H1 (cell line): ENCODE data around the gene MGST1. TPM values are rescaled to one million over a fixed set of nuclear protein-coding genes. Genes with fewer than 3 reads are reported as not detected.

Experiments
- CTCF ChIA-PET: fragments of 300-600 bp; sonication (Branson Sonifier 250); formaldehyde crosslinking; loops from one replicate; lab custom pipeline; 2021; ENCODE audit not compliant: partially characterized antibody; lab: Charles Lee
- POLR2A ChIA-PET: fragments of 300-600 bp; sonication (Branson Sonifier 250); formaldehyde crosslinking; loops from one replicate; lab custom pipeline; 2021; ENCODE audit warnings: inconsistent platforms; ENCODE audit not compliant: partially characterized antibody; lab: Charles Lee
- DNase-seq, 2 experiments: peaks; one replicate each; pipeline versions ENCODE4 v3.0.0 to v3.0.0-alpha.2; 2010 to 2022; ENCODE audit warnings: low spot score in 2 of 2, low read depth in 1 of 2, mixed read lengths in 1 of 2
- FAIRE-seq: peaks from 2 replicates; lab custom pipeline; 2011; peaks lifted over from hg19 to GRCh38; lab: Jason Lieb, UNC
- H2AFZ ChIP-seq: 2 replicates; pipeline ENCODE4 v1.8.1; 2012; ENCODE audit warnings: low read length, inconsistent platforms
- H2AK5ac ChIP-seq: 2 replicates; pipeline ENCODE4 v1.6.1; 2013; ENCODE audit warnings: low read depth, low read length
- H2BK120ac ChIP-seq: replicated peaks from 2 replicates; pipeline ENCODE3; 2013; ENCODE audit warnings: low read depth, low read length, inconsistent platforms
- H2BK12ac ChIP-seq: 2 replicates; pipeline ENCODE4 v1.6.1; 2013; ENCODE audit warnings: low read depth, low read length
- H2BK15ac ChIP-seq: 2 replicates; pipeline ENCODE4 v1.6.1; 2013; ENCODE audit warnings: low read length
- H2BK20ac ChIP-seq: 2 replicates; pipeline ENCODE4 v1.6.1; 2013; ENCODE audit warnings: low read length
- H2BK5ac ChIP-seq: 2 replicates; pipeline ENCODE4 v1.6.1; 2013; ENCODE audit warnings: low read depth, low read length
- H3K14ac ChIP-seq: 2 replicates; pipeline ENCODE4 v1.6.1; 2013; ENCODE audit warnings: inconsistent platforms; ENCODE audit not compliant: insufficient read length
- H3K18ac ChIP-seq: 2 replicates; pipeline ENCODE4 v1.6.1; 2013; ENCODE audit warnings: low read length; ENCODE audit errors: extremely low read depth
- H3K23ac ChIP-seq: 2 replicates; pipeline ENCODE4 v1.6.1; 2013; ENCODE audit warnings: inconsistent platforms; ENCODE audit not compliant: insufficient read length
- H3K23me2 ChIP-seq: 2 replicates; pipeline ENCODE4 v1.6.1; 2013; ENCODE audit warnings: low read depth, low read length
- H3K27ac ChIP-seq: 2 replicates; pipeline ENCODE4 v1.6.1; 2011; ENCODE audit warnings: low read depth, low read length, inconsistent platforms
- H3K27me3 ChIP-seq, 4 experiments: replicated peaks in 1 of 4; 1 replicate in 1 of 4; 2 replicates in 3 of 4; pipeline versions ENCODE4 v1.6.1 to v1.8.1; 2011 to 2013; ENCODE audit warnings: low read length in 3 of 4, mild to moderate bottlenecking in 3 of 4, inconsistent platforms in 2 of 4, mixed read lengths in 2 of 4, moderate library complexity in 1 of 4; ENCODE audit not compliant: control insufficient read depth in 3 of 4, insufficient read depth in 3 of 4; ENCODE audit errors: extremely low read depth in 1 of 4
- H3K36me3 ChIP-seq, 4 experiments: 2 replicates each; pipeline versions ENCODE4 v1.6.1 to v1.8.1; 2011 to 2013; ENCODE audit warnings: mild to moderate bottlenecking in 4 of 4, low read length in 3 of 4, moderate library complexity in 2 of 4, control low read depth in 1 of 4, inconsistent platforms in 1 of 4; ENCODE audit not compliant: insufficient read depth in 4 of 4, control insufficient read depth in 2 of 4
- H3K4ac ChIP-seq: replicated peaks from 2 replicates; pipeline ENCODE3; 2013; ENCODE audit warnings: low read length, low read depth, mixed read lengths, inconsistent platforms; ENCODE audit not compliant: insufficient read length
- H3K4me1 ChIP-seq, 4 experiments: replicated peaks in 1 of 4; 1 replicate in 1 of 4; 2 replicates in 3 of 4; pipeline versions ENCODE4 v1.6.1 to v1.8.1; 2011 to 2013; ENCODE audit warnings: low read length in 3 of 4, inconsistent platforms in 2 of 4, mixed read lengths in 1 of 4; ENCODE audit not compliant: insufficient read depth in 4 of 4, control insufficient read depth in 3 of 4
- H3K4me2 ChIP-seq, 2 experiments: 2 replicates each; pipeline versions ENCODE4 v1.6.1 to v1.8.1; 2011 to 2013; ENCODE audit warnings: low read depth in 2 of 2, low read length in 2 of 2, control low read depth in 1 of 2, inconsistent platforms in 1 of 2, mild to moderate bottlenecking in 1 of 2; ENCODE audit not compliant: insufficient read depth in 1 of 2
- H3K4me3 ChIP-seq, 4 experiments: fragments of 200-600, 300-600 bp in 1 of 4; sonication (generic), shearing (Covaris generic), sonication (Bioruptor Twin) in 1 of 4; 2 replicates each; pipeline versions ENCODE4 v1.5.1 to v1.8.1; 2011 to 2016; ENCODE audit warnings: low read length in 4 of 4, low read depth in 3 of 4, control low read depth in 2 of 4, inconsistent platforms in 2 of 4, mild to moderate bottlenecking in 2 of 4, mixed read lengths in 1 of 4, moderate library complexity in 1 of 4; ENCODE audit not compliant: insufficient read depth in 2 of 4; ENCODE audit errors: extremely low read depth in 1 of 4
- H3K56ac ChIP-seq: replicated peaks from 2 replicates; pipeline ENCODE3; 2013; ENCODE audit warnings: low read depth, mild to moderate bottlenecking, mixed read lengths, low read length, inconsistent platforms; ENCODE audit not compliant: insufficient read length
- H3K79me1 ChIP-seq: 2 replicates; pipeline ENCODE4 v1.6.1; 2013; ENCODE audit warnings: low read depth, low read length, control low read depth
- H3K79me2 ChIP-seq, 2 experiments: 2 replicates each; pipeline versions ENCODE4 v1.6.1 to v1.8.1; 2012 to 2013; ENCODE audit warnings: low read length in 2 of 2, mild to moderate bottlenecking in 2 of 2, inconsistent platforms in 1 of 2; ENCODE audit not compliant: insufficient read depth in 2 of 2, control insufficient read depth in 1 of 2
- H3K9ac ChIP-seq, 4 experiments: replicated peaks in 1 of 4; 1 replicate in 1 of 4; 2 replicates in 3 of 4; pipeline versions ENCODE4 v1.6.1 to v1.8.1; 2011 to 2013; ENCODE audit warnings: low read depth in 3 of 4, low read length in 3 of 4, control low read depth in 2 of 4, mild to moderate bottlenecking in 2 of 4, moderate library complexity in 2 of 4, inconsistent platforms in 1 of 4; ENCODE audit errors: extremely low read depth in 1 of 4
- H3K9me3 ChIP-seq, 2 experiments: 2 replicates each; pipeline versions ENCODE4 v1.6.1 to v1.8.1; 2012 to 2013; ENCODE audit warnings: mild to moderate bottlenecking in 2 of 2, moderate library complexity in 2 of 2, control low read depth in 1 of 2, inconsistent platforms in 1 of 2, low read depth in 1 of 2, low read length in 1 of 2, mixed read lengths in 1 of 2; ENCODE audit not compliant: insufficient read depth in 2 of 2
- H4K20me1 ChIP-seq, 2 experiments: replicated peaks in 1 of 2; 2 replicates each; pipeline versions ENCODE3 to v1.8.1; 2011 to 2013; ENCODE audit warnings: inconsistent platforms in 2 of 2, low read length in 2 of 2, mild to moderate bottlenecking in 1 of 2; ENCODE audit not compliant: insufficient read depth in 2 of 2, control insufficient read depth in 1 of 2
- H4K5ac ChIP-seq: 2 replicates; pipeline ENCODE4 v1.6.1; 2013; ENCODE audit warnings: low read length, low read depth, mixed read lengths, inconsistent platforms; ENCODE audit not compliant: insufficient read length
- H4K8ac ChIP-seq: 2 replicates; pipeline ENCODE4 v1.8.0; 2013; ENCODE audit warnings: mild to moderate bottlenecking, moderate library complexity, low read length, inconsistent platforms; ENCODE audit not compliant: insufficient read depth; ENCODE audit errors: extremely low read depth
- H4K91ac ChIP-seq: replicated peaks from 2 replicates; pipeline ENCODE3; 2013; ENCODE audit warnings: low read length, mixed read lengths, inconsistent platforms; ENCODE audit not compliant: insufficient read length
- BRCA1 ChIP-seq: IDR thresholded peaks from 2 replicates; pipeline ENCODE4 v1.6.1; 2012; ENCODE audit warnings: low read depth, low read length, improper control_type of control experiment
- CBX5 ChIP-seq: fragments of 300-800, 300-1000 bp; sonication (generic); IDR thresholded peaks from 2 replicates; pipeline ENCODE4 v1.7.1; 2016; ENCODE audit warnings: antibody characterized with exemption, low read length, low read depth
- CHD1 ChIP-seq: IDR thresholded peaks from 2 replicates; pipeline ENCODE4 v1.6.1; 2012; ENCODE audit warnings: low read depth, low read length, improper control_type of control experiment
- EP300 ChIP-seq, 2 experiments: IDR thresholded peaks; 1 replicate in 1 of 2; 2 replicates in 1 of 2; pipeline ENCODE4 v1.6.1; 2011 to 2012; ENCODE audit warnings: low read depth in 2 of 2, low read length in 2 of 2, mild to moderate bottlenecking in 2 of 2, borderline replicate concordance in 1 of 2, inconsistent platforms in 1 of 2, moderate library complexity in 1 of 2
- HDAC6 ChIP-seq: IDR thresholded peaks from one replicate; pipeline ENCODE4 v1.7.1; 2012; ENCODE audit warnings: low read depth, mild to moderate bottlenecking, inconsistent platforms, low read length, moderate library complexity
- KDM5A ChIP-seq: fragments of 200-600 bp; IDR thresholded peaks from 2 replicates; pipeline ENCODE4 v1.7.1; 2012; ENCODE audit warnings: mild to moderate bottlenecking, low read length, inconsistent platforms, mixed read lengths
- TEAD4 ChIP-seq: IDR thresholded peaks from 2 replicates; pipeline ENCODE4 v1.6.1; 2012; ENCODE audit warnings: low read depth, low read length, inconsistent platforms, mixed read lengths
- whole genome bisulfite sequencing, 2 experiments: shearing (Covaris generic) in 1 of 2; methylation state at CpG; one replicate each; pipeline versions ENCODE4 v1.1.6 to v1.1.7; 2013 to 2015; ENCODE audit warnings: low lambda C conversion rate in 2 of 2, mixed read lengths in 2 of 2, inconsistent platforms in 1 of 2, low coverage in 1 of 2, missing lambda C conversion rate in 1 of 2; ENCODE audit not compliant: insufficient replicate concordance in 2 of 2, insufficient coverage in 1 of 2, insufficient read length in 1 of 2; ENCODE audit errors: extremely low coverage in 1 of 2, missing lambda C conversion rate in 1 of 2; 5-methylcytosine and 5-hydroxymethylcytosine counted together
- polyA plus RNA-seq, 7 experiments: library from polyadenylated mRNA; depleted of rRNA in 3 of 7; stranded (reverse) in 5 of 7; unstranded in 2 of 7; fragments of >200 nt in 5 of 7; fragments of 200-250 nt in 2 of 7; gene quantifications; 1 replicate in 5 of 7; 2 replicates in 1 of 7; 4 replicates in 1 of 7; pipeline versions ENCODE4 v1.2.1 to v1.2.3, GENCODE V29; 2011 to 2013; ENCODE audit warnings: missing spikeins in 2 of 7, mixed read lengths in 2 of 7
- total RNA-seq: library from RNA; stranded (reverse); fragmentation: NEBNext Ultra II Directional; extraction: Animal tissue kit (Norgen Biotek cat#: 25700); gene quantifications from 2 replicates; pipeline ENCODE4 v1.2.1, GENCODE V29; 2021

The MGST1 gene
- total and polyA plus RNA-seq, 2 of the 8 experiments (the other 6 are each of a cell fraction or from before 2014, with no cell fraction given), result 442 to 478 TPM

GRCh38 chr12:16331998-16332397, 15.4 kb upstream of the MGST1 start:
- Histone ChIP-seq H3K27ac (no peak overlapping the region), H3K9ac (no peak overlapping the region), H4K91ac (no peak overlapping the region)
- TF ChIP-seq HDAC6, result no peak
- no peak for TF ChIP-seq CBX5
- TF ChIP-seq CHD1, result no peak
- TF ChIP-seq BRCA1, result no peak
- TF ChIP-seq KDM5A, result no peak
- TF ChIP-seq EP300 (IDR thresholded peaks at IDR 0.05; ENCODE audit: borderline replicate concordance in 1 of 2, low read depth in 2 of 2, low read length in 2 of 2), result no peak
- no peak for TF ChIP-seq TEAD4
- TF ChIP-seq, all 59 proteins: peak for 0
- no peak overlapping the region for H3K4me3 ChIP-seq
- no peaks in the 10 kb centered on the region for H3K79me1 ChIP-seq
- no peaks in the 10 kb centered on the region for H3K4me1 ChIP-seq
- H3K23ac ChIP-seq, result no peak overlapping the region
- H2AK5ac ChIP-seq, result no peak overlapping the region
- H4K20me1 ChIP-seq, result no peaks in the 10 kb centered on the region
- no peak overlapping the region for H3K56ac ChIP-seq
- H2BK5ac ChIP-seq, result no peak overlapping the region
- no peak overlapping the region for H2BK120ac ChIP-seq
- H3K9me3 ChIP-seq, result peaks cover 0 to 3% of the 10 kb centered on the region in 2 experiments; a peak in 1 of 4 replicates
- no peak overlapping the region for H4K8ac ChIP-seq
- H2BK12ac ChIP-seq, result no peak overlapping the region
- no peaks in the 10 kb centered on the region for H3K79me2 ChIP-seq
- H2BK20ac ChIP-seq, result no peak overlapping the region
- ChIA-PET CTCF (interaction anchor here (1.0 kb wide), 1 partner anchor 255 kb away, joined by 3 read pairs; no protein-coding TSS in a partner anchor), POLR2A (no interaction called here)
- no peak overlapping the region for H2AFZ ChIP-seq
- WGBS, 2 experiments, result 92% methylated on average over 2 of the region's 2 CpGs; no CpG with 5 or more reads in 1 of the 2 experiments
- no peak overlapping the region for H3K4me2 ChIP-seq
- no peak overlapping the region for H3K14ac ChIP-seq
- H3K4ac ChIP-seq, result no peak overlapping the region
- no peak overlapping the region for H3K18ac ChIP-seq
- H3K23me2 ChIP-seq, result no peaks in the 10 kb centered on the region; the same call in 1 of the 2 replicates
- DNase-seq, result no peak
- H4K5ac ChIP-seq, result no peak overlapping the region
- H2BK15ac ChIP-seq, result no peak overlapping the region
- FAIRE-seq, result no peak
- H3K36me3 ChIP-seq, result no peaks in the 10 kb centered on the region
- H3K27me3 ChIP-seq, result no peaks in the 10 kb centered on the region
